GM03348 (cell line): Measurements from ENCODE around the gene PAN3.

Source experiments
- DNase-seq: peaks from one replicate; pipeline ENCODE4 v3.0.0; 2012; ENCODE audit warnings: low spot score

The PAN3 gene

DNA sequence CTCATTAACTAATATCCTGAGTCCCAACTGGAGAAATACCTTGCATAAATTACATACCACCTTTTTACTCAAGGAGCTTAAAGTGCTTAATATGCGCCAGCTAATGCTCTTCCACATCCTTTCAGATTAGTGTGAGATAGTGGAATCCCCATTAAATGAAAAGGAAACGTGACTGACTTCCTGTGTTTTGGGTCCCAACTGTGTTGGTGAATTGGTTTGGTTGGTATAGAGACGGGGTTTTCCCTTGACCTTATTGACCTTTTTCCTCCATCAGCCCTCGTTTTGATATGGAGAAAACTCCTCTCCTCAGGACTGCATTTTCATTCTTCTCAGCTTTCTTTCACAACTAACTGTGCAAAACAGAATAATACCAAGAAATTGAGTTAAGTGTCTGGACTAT is 163.5 kb downstream of the PAN3 start:
- DNase-seq: no peak

DNA sequence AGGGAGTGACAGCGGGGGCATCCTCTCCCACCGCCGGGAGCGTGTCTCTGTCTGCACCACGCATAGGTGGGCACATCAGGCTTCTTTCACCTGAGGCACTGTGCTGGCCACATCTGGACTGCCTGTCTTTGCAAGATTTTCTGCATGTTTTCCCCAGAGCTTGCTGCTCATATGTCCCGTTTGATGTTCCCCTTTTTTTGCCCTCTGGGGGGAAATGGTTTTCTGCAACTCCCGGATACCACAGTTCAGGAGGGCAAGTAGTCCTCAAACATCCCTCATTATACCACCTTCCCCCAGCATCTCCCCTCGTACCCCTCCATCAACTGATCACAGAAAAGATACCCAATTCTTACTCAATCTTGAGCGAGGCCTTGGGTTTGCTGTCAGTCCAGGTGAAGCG is 168.0 kb downstream of the PAN3 start:
- DNase-seq: no peak

DNA sequence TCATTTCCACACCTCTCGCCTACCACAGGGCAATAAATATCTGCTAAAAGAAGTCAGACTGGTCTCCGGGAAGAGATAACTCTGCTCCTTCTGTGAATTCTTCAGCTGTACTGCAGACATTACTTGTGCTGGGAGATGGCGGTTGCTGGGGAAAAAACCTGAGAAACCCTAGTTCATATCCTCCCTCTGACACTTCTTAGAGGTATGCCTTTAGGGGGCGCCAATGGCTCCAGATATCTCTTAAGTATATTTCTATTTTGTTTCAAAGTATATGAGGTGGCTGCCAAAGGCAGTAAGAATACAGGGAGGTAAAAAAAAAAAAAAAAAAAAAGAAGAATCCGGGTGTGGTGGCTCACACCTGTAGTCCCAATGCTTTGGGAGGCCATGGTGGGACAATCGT is 175.2 kb downstream of the PAN3 start:
- DNase-seq: peak; percentile 49

DNA sequence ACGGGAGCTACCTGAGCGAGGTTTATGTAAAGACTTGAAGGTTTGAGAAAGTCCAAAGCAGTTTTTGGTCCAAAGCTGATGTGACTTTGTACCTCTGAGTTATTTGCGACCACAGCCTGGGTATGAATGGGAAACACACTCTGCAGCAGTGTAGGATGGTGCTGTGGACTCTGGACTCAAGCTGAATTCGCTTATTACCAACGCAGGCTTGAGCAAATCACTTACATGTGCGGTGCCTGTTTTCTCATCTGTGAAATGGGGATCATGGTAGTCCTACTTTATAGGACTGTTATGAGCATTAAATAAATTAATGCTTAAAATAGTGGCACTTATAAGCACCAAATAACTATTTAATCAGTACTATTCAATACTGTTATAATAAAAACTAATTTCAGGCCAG is 176.5 kb downstream of the PAN3 start:
- no peak for DNase-seq

DNA sequence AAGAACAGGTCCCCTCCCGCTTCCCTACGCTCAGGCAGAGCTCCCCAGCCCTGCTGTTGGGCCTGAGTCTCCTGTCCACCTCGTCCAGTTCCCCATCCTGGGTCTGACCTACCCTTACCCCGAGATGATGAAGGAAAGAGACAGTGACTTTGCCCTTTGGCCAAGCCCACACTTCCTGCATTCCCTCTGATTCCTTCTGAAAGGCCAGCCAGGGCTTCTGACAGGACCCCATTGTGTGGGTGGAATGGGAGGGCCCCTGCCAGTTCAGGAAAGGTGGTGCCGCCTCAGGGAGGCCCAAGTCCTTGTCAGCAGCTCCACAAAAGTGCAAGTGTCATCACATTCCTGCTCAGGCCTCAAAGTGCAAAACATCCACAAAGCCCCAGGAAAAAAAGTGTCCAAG is 177.8 kb downstream of the PAN3 start:
- no peak for DNase-seq

DNA sequence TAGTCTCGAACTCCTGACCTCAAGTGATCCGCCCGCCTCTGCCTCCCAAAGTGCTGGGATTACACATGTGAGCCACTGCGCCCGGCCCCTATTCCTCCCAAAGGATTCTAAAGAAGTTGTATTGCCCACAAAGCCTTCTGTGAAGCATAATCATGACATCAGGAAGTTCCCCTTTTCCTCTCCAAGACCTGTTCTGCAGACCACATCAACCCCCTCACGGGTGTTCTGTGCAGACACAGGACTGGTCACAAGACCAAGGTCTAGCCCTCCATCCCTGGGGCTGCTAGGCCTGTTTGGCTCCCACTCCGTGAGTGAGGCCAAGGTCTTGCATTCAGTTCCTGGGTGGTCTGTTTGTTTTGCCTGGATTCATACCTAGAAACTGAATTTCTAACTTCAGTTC is 178.5 kb downstream of the PAN3 start:
- no peak for DNase-seq

DNA sequence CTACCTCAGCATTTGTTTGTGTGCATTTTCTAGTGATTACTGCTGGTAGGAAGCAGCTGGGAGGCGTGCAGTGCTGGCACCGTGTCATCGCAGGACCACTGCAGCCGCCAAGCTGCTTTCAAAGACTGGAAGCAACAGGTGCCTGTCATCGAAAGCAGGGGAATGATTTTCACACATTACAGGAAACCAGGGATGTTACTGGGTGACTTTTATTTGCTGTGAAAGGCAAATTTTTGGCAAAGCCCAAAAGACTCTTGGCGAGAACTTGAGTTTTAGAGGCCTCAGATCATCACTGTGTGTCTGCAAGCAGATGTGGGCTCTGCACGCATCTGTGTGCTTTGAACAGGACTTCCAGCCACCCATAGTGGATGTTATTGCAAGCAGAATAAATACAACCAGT is 180.2 kb downstream of the PAN3 start:
- peak; percentile 25 for DNase-seq

DNA sequence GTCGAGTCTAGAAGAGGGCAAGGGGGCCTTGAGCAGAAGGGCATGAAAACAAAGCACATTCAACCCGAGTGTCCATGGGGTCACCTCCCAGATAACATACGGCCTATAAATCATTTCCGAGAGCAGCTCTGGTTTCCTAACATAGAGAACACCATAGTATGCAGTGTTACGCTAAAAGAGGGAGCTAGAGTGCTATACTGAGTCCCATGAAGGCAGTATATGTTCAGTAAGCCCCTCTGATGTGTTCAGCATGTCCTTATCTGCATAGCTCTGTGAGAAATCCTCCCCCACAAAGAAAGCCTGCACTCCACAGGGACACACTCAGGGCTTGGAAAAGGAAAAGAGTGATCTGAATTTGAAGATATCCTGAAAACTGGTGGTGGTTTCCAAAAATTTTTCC is 181.2 kb downstream of the PAN3 start:
- DNase-seq: no peak

DNA sequence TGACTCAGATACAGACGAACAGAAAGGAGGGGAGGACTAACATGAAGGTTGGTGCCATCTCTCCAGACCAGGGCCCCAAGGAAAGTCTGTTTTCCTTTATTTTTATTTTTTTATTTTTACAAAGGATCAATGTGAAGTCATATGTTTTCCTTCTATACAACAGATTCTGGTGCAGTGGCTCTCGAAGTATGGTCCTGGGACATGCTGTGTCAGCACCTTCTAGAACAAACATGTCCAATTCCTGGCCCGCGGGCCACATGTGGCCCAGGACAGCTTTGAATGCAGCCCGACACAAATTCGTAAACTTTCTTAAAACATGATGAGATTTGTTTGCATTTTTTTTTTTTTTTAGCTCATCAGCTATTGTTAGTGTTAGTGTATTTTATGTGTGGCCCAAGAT is 181.9 kb downstream of the PAN3 start:
- DNase-seq: no peak

DNA sequence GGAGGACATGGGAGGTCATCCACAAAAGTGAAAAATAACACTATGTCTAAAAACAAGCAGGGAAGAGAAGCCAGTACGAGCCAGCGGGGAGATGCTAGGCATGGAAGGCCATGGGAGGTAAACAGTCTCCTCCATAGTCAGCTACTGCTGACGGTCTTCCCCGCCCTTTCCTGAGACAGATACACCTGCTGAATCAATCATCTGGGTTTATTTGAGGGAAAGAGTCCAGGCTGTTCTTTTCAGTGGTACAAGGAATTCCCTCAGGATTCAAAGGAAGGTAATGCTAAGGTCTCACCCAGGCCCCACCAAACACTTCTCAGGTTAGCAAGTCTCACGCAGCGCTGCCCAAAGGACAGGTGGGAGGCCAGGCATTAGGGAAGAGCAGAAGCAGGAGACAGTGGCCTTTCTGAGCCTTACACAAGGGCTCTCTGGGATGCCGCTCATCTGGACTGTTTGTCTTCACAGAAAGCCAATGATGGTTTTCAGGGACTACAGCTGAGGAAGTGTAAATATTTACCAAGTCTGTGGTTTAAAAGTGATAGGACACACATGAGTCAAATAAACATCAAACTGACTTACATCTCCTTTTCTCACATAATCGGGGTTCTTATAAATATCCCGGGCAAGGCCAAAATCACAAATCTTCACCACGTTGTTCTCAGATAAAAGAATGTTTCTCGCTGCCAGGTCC is 182.7 kb downstream of the PAN3 start:
- no peak for DNase-seq

DNA sequence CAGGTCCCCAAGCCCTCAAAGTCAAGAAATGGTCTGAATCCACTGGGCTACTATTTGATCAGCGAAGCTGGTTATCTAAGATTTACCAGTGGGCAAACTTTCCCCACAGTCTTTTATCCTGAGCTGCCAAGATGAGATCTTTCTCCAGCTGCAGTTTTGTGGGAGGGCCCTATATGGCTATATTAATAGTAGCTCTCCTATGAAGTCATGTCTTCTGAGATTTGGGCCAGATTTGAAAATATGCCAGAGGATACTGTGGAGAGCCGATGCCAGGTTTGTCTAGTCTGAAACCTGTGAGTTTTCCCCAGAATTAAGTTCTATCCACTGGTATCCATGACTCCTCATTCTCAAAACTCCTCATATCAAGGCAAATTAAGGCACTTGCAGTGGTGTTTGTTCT is 183.4 kb downstream of the PAN3 start:
- DNase-seq: no peak

DNA sequence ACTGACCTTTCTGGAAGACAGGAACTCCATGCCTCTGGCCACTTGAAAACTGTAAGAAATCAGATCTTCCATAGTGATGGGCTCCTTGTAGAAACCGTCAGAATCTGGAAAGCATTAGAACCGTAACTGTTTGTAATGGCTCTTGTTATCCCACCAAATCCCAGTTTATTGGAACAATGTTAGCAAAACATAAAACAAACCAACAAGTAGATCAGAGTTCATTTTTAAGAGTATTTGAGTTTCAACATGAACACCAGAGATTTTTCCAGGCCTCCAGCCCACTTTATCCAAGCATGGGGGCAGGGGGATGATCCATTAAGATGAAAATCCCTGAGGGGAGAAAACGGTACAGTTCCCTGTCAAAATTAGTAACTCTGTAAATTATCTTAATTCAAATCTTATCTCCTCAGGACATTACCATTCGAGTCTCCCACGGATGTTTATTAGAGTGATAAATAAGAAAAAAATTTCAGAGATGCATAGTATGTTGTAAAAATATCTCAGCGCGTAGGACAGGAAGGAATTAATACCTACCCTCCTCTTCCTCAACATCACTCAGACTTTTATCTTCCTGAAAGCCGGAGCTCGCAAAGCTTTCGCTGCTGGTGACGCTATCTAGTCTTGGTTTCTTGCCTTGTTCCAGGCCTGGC is 184.0 kb downstream of the PAN3 start:
- no peak for DNase-seq

DNA sequence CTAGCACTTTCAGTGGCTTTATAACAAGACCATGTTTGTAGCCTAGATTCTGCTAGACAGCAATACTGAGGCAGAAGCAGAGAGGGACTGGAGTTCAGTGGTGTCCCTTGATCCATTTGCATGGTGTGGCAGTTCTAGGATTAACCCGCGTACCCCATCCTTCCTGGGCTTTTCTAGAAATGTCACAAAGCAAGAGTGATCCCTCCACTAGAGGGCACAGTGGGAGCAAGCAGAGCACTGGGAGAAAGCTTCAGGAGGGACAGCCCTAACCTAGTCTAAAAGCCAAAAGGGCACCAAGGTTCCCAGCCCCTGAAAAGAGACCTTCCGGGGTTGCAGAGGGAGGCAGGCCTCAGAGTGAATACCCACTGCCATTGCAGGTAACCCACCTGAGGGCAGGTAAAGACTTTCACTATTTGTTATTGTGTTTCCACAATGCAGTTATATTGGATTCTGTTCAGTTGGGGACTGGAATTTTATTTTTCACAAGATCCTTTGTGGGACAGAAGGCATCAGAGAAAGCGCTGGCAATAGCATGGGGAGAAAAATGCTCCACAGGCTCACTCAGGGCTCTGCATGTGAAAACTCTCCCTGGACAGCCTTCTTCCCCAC is 185.9 kb downstream of the PAN3 start:
- peak; percentile 84 for DNase-seq

DNA sequence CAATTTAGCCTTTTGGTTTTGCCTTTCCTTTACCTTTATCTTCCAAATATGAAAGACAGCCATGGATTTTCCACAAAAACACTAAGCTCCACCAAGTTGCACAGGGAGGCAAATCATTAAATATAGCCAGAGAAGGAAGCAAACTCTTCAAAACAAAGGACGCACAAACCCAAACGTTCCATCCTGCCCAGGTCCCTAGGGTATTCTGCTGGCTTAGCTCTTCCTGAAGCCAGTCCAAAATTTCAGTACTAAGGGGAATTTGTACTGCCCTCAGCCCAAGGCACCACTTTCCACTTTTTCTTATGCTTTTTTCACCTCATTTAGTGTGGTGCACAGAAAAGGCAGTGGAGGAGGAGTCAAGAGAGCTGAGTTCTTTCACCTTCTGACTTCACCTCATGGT is 186.7 kb downstream of the PAN3 start:
- DNase-seq: peak; percentile 27

DNA sequence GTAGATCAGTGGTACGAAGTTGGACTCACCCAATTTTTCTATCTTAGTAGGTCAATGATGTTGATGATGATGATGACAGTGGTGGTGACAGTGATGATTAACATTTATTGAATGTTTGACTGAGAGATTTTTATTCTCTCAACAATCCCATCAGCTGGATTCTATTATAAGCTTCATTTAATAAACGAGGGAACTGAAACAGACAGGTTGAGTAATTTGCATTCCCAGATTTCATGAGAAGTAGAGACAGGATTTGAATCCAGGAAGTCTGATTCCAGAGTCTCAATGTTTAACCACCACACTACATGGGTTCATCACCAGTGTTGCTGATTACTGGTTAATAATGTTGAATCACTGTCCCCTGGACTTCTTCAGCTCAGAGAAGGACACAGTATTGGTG is 187.7 kb downstream of the PAN3 start:
- DNase-seq: peak; percentile 23

DNA sequence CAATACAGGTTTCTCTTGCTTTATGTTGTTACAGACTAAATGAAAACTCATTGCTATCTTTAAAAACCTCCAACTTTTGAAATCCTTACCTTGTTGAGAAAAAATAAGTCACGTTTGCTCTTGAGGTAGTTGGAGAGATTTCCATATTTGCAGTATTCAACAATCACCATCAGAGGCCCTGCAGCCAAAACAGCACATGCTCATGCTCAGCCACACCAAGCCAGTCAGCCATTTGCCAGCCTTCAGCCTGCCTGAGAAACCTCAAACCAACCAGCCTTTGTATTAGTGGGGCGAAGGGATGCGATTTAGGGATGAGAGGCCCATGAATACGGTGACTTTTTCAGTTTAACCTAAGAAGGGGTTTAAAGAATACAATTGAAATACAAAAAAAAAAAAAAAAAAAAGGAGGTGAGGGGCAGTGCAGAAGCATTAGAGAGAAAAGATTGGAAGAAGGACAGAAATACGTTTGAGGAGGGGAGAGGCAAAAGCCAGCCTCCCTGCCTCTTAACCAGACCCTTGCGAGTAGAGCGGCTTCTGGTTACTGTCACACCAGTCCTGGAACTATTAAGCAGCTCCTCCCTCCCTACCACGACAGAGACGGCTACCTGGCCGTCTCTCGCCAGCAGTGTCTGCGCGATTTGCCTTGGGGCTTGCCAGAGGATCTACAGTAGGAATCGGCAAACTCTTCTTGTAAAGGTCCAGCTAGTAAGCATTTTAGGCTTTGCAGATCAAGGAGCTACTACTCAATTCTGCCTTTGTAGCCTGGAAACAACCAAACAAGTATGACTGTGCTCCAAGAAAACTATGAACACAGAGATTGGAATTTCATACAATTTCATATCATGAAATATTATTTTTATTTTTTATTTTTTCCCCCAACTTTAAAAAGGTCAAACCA is 189.3 kb downstream of the PAN3 start:
- DNase-seq: peak; percentile 37

DNA sequence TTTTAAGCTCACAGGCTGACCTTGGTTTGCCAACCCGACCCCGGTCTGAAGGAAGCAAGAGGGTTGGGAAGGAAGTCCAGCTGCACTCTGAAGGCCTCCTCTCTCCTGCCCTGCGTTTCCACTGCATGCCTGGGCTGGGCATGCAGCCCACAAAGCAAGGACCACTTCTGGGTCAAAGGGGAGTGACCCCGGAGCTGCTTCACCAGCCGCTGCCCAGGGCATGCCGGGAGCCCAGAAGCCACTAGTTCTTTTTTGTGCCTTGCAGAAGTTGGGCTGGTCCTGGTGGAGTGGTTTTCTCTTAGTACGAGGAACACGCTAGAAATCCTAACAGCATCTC is 189.9 kb downstream of the PAN3 start:
- no peak for DNase-seq

DNA sequence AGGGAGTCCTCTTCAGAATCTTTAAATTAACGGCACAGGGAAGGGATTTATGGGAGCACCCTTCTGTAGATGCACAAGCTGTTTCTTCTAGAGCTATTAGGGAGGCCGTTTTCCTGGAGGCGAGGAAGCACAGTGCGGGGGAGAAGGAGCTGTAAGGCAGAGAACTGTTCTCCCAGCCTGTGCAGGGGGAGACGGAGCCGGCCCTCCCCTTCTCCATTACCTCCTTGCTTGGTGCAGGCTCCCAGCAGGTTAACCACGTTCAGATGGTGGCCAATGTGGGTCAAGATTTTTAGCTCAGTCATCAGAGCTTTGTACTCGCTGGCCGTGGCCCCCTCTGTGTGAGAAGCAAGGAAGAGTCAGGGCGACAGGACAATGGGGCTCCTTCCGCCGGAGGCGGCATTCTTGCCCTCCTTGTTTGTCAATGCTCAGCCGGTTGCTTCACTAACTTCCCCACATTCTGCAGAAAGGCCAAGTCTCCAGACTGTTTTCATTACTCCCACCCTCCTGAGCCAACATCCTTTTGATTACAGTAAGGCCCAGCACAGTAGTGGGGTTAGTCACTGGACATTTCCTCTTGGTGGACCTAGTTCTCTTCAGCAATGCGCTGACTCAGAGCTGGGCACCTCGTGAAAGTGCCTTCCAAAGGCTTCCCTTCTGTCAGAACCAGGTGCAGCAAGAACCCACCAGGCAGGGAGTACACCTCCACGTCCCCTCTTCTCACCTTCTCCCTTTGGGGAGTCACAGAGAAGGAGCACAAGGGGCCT is 191.2 kb downstream of the PAN3 start:
- peak; percentile 92 for DNase-seq

DNA sequence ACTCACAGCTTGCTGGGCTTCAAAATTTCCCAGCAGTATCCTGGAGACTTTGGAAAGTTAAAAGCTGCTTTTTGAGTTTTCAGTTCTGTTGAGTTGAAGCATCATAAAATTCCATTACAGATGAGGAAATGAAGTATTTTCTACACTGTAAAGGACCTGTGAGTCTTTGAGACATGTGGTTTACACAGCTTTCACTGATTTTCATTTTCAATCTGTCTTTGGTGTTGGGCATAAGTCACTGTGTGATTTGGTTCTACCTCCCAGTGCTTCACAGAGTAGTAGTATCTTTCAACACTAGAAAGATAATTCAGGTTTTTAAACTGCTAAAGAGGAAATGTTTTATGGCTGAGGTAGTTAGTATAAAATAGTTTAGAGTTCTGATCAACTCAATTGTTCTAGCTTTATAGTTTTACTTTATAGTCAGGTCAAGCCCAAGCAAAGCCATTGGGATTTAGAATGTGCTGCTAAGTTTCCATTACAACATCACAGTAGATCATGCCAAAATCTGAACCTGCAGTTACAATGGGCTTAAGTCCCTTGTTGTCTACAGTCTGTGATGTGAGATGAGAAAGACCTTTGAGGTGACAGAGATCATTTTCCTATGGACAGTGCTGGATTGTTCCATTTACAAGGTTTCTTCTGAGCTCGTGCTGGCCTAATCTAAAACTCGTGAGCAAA is 195.0 kb downstream of the PAN3 start:
- no peak for DNase-seq

DNA sequence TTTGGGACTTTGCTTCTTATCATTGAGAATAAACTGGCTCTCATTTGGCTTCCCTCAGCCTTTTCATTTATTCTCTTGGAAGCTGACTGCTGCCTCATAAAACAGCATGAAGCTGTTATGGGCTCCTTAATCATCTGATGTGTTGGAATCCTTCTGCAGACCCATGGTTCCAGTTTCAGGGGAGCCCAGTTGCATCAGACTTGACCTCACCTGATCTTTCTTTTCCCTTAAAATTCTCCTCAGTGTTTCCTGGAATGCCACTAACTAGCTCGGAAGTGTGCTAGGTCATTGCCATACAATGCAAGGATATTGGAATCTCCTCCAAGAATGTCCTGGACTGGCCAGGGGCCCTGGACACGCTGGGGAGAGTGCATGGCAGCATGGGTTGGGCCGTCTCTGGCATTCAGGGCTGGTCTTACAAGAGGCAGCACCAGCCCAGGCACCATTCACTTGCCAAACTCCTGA is 197.9 kb downstream of the PAN3 start:
- DNase-seq: no peak
